SU-DHL-6 (cell line): ENCODE data around the gene MMRN2.

Experiments
- EZH2phosphoT487 ChIP-seq: fragments of 200-600 bp; sonication (generic), shearing (Covaris generic); conservative IDR thresholded peaks from 2 replicates; pipeline ENCODE4 v1.6.1; 2018; ENCODE audit warnings: mild to moderate bottlenecking, antibody characterized with exemption, low read length, moderate library complexity, mixed read lengths
- TF ChIP-seq, protein P1 (sequence below): fragments of 200-600 bp; sonication (generic); IDR thresholded peaks from one replicate; pipeline ENCODE4 v1.5.1; 2017; ENCODE audit warnings: antibody characterized with exemption, mild to moderate bottlenecking, low read length, moderate library complexity; ENCODE audit not compliant: insufficient read depth, poor library complexity, severe bottlenecking

DNA sequence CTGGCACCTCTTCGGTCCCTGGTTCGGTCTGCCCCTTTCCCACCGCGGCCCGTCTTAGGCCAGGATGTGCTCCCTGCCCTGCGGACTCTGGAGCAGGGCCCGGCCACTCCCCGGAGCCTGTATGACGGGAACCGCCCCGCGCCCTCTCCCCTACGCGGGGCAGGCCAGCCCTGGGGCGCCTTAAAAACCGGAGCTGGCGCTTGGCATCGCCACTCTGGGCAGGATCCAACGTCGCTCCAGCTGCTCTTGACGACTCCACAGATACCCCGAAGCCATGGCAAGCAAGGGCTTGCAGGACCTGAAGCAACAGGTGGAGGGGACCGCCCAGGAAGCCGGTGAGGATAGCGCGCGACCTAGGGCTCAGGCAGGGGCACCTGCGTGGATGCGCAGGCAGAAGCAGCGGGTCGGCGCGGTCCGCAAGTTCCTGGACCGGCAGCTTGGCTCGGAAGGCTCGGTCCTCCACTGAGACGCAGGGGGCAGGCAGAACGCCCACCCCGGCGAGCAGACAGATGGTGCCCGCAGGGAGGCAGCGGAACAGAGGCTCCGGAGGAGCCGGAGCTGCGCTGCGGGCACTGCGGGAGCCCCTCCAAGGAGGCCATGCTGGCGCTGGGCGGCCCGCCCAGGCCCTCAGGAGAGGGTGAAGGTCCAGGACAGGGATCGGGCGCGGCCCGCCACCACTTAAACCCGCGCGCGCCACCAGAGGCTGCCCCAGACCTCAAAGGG is 11.0 kb upstream of the MMRN2 start, which contains the start of gene ADIRF:
- no peak for TF ChIP-seq EZH2phosphoT487
- TF ChIP-seq, protein P1, sequence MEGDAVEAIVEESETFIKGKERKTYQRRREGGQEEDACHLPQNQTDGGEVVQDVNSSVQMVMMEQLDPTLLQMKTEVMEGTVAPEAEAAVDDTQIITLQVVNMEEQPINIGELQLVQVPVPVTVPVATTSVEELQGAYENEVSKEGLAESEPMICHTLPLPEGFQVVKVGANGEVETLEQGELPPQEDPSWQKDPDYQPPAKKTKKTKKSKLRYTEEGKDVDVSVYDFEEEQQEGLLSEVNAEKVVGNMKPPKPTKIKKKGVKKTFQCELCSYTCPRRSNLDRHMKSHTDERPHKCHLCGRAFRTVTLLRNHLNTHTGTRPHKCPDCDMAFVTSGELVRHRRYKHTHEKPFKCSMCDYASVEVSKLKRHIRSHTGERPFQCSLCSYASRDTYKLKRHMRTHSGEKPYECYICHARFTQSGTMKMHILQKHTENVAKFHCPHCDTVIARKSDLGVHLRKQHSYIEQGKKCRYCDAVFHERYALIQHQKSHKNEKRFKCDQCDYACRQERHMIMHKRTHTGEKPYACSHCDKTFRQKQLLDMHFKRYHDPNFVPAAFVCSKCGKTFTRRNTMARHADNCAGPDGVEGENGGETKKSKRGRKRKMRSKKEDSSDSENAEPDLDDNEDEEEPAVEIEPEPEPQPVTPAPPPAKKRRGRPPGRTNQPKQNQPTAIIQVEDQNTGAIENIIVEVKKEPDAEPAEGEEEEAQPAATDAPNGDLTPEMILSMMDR = no peak
